ENCODE data around the gene BIRC3.

GRCh38 chr11:102338479-102339010 lies 21.3 kb downstream of the BIRC3 start:
- TF ChIP-seq CTCF (IDR thresholded peaks at IDR 0.05), result no peak
- no peak for TF ChIP-seq POLR2A (IDR thresholded peaks at IDR 0.05)

Measured in esophagus squamous epithelium (tissue), 4 donors.